SK-N-SH (cell line): ENCODE data around the gene INTS6L.

Experiments
- EP300 ChIP-seq, 2 experiments: IDR thresholded peaks; 2 replicates each; pipeline versions ENCODE4 v1.4.0 to v1.6.1; 2012; ENCODE audit warnings: borderline replicate concordance in 1 of 2, low read depth in 1 of 2, low read length in 1 of 2
- JUND ChIP-seq: IDR thresholded peaks from 2 replicates; pipeline ENCODE4 v1.4.0; 2012
- TCF12 ChIP-seq: IDR thresholded peaks from 2 replicates; pipeline ENCODE4 v1.4.0; 2012
- USF1 ChIP-seq: IDR thresholded peaks from 2 replicates; pipeline ENCODE4 v1.4.0; 2012; ENCODE audit warnings: low read depth, borderline replicate concordance
- TF ChIP-seq, protein P1 (sequence below): IDR thresholded peaks from 2 replicates; pipeline ENCODE4 v1.6.1; 2012; ENCODE audit warnings: mild to moderate bottlenecking, low read depth, low read length, moderate library complexity

DNA sequence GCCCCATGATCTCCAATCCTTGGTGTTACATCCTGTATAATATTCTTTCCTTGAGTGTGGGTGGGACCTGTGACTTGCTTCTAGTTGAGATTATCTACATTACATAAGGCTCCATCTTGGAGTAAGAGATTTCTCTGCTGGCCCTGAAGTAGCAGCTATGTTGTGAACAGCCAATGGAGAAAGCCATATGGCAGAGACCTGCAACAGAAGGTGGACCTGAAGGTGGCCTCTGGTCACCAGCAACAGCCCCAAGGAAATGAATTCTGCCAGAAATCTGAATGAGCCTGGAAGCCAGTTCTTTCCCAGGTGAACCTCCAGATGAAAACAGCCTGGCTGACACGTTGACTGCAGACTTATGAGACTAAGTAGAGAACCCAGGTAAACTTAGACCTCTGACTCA is 2.3 kb upstream of the INTS6L start:
- TF ChIP-seq, protein P1, sequence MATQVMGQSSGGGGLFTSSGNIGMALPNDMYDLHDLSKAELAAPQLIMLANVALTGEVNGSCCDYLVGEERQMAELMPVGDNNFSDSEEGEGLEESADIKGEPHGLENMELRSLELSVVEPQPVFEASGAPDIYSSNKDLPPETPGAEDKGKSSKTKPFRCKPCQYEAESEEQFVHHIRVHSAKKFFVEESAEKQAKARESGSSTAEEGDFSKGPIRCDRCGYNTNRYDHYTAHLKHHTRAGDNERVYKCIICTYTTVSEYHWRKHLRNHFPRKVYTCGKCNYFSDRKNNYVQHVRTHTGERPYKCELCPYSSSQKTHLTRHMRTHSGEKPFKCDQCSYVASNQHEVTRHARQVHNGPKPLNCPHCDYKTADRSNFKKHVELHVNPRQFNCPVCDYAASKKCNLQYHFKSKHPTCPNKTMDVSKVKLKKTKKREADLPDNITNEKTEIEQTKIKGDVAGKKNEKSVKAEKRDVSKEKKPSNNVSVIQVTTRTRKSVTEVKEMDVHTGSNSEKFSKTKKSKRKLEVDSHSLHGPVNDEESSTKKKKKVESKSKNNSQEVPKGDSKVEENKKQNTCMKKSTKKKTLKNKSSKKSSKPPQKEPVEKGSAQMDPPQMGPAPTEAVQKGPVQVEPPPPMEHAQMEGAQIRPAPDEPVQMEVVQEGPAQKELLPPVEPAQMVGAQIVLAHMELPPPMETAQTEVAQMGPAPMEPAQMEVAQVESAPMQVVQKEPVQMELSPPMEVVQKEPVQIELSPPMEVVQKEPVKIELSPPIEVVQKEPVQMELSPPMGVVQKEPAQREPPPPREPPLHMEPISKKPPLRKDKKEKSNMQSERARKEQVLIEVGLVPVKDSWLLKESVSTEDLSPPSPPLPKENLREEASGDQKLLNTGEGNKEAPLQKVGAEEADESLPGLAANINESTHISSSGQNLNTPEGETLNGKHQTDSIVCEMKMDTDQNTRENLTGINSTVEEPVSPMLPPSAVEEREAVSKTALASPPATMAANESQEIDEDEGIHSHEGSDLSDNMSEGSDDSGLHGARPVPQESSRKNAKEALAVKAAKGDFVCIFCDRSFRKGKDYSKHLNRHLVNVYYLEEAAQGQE, result no peak
- no peak for TF ChIP-seq TCF12
- TF ChIP-seq JUND, result no peak
- no peak for TF ChIP-seq USF1
- no peak for TF ChIP-seq EP300 (IDR thresholded peaks at IDR 0.05; ENCODE audit: borderline replicate concordance in 1 of 2, low read depth in 1 of 2, low read length in 1 of 2)
